ENCODE measurements around the gene MOV10L1.

The MOV10L1 gene

GRCh38 chr22:50170453-50171318 lies 80.9 kb downstream of the MOV10L1 start, which contains the start of gene PANX2:
Gene PANX2, plus strand, starts transcription at chr22:50170731. Its CDS starts 0 bp downstream, at chr22:50170731.
- no peak within 1 kb of the TSS for H3K9ac ChIP-seq (ENCODE audit: low read length)
- no peaks in the 10 kb centered on the region for H3K9me3 ChIP-seq (ENCODE audit: control insufficient read depth, low read length)
- H3K4me3 ChIP-seq (ENCODE audit: low read length), result no peak within 1 kb of the TSS
- DNase-seq (ENCODE audit: low read depth), result peak; percentile 57
- peaks cover 11% of the 10 kb centered on the region for H3K27me3 ChIP-seq (replicated peaks; ENCODE audit: control insufficient read depth, insufficient read depth, low read length)
- H3K4me1 ChIP-seq (ENCODE audit: control insufficient read depth, insufficient read depth, low read length), result no peaks in the 10 kb centered on the region
- no peaks in the 10 kb centered on the region for H3K36me3 ChIP-seq (ENCODE audit: control insufficient read depth, insufficient read depth, low read length, severe bottlenecking)

GRCh38 chr22:50171319-50171964 lies 81.6 kb downstream of the MOV10L1 start:
- Histone ChIP-seq H3K9me3 (ENCODE audit: control insufficient read depth, low read length) (no peaks in the 10 kb centered on the region), H3K9ac (ENCODE audit: low read length) (no peak overlapping the region), H3K4me3 (ENCODE audit: low read length) (no peak overlapping the region), H3K4me1 (ENCODE audit: control insufficient read depth, insufficient read depth, low read length) (no peaks in the 10 kb centered on the region), H3K27me3 (replicated peaks; ENCODE audit: control insufficient read depth, insufficient read depth, low read length) (peaks cover 16% of the 10 kb centered on the region), H3K36me3 (ENCODE audit: control insufficient read depth, insufficient read depth, low read length, severe bottlenecking) (no peaks in the 10 kb centered on the region)
- no peak for DNase-seq (ENCODE audit: low read depth)

- no peak for DNase-seq (ENCODE audit: low read depth)
- no peaks in the 10 kb centered on the region for H3K36me3 ChIP-seq (ENCODE audit: control insufficient read depth, insufficient read depth, low read length, severe bottlenecking)
- H3K9ac ChIP-seq (ENCODE audit: low read length), result no peak overlapping the region
- H3K4me3 ChIP-seq (ENCODE audit: low read length), result no peak overlapping the region
- H3K4me1 ChIP-seq (ENCODE audit: control insufficient read depth, insufficient read depth, low read length), result no peaks in the 10 kb centered on the region
- H3K27me3 ChIP-seq (replicated peaks; ENCODE audit: control insufficient read depth, insufficient read depth, low read length), result peaks cover 16% of the 10 kb centered on the region
- H3K9me3 ChIP-seq (ENCODE audit: control insufficient read depth, low read length), result no peaks in the 10 kb centered on the region
Observed at GRCh38 chr22:50171965-50172421, 82.2 kb downstream of the MOV10L1 start.

- no peak for DNase-seq (ENCODE audit: low read depth)
- H3K27me3 ChIP-seq (replicated peaks; ENCODE audit: control insufficient read depth, insufficient read depth, low read length), result peaks cover 22% of the 10 kb centered on the region
Observed at GRCh38 chr22:50173311-50173982, 83.6 kb downstream of the MOV10L1 start.

DNA sequence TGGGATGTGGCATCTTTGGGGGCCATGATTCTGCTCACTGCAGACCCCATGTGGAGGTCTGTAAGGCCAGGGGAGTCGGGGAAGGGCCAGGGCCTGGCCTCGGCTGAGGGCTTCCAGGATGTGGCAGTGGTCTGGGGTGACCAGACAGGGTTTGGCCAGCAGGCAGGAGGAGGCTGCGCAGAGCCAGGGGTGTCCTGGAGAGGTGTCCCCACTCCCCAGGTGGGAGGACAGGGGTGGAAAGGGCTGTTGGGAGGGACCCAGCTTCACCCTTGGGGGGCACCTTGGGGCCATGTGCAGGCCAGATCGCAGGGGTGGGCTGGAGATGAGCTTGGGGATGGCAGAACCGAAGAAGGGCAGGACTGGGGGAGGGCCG lies 84.2 kb downstream of the MOV10L1 start:
- Histone ChIP-seq H3K4me1 (ENCODE audit: control insufficient read depth, insufficient read depth, low read length) (no peaks in the 10 kb centered on the region), H3K9me3 (ENCODE audit: control insufficient read depth, low read length) (no peaks in the 10 kb centered on the region), H3K4me3 (ENCODE audit: low read length) (no peak overlapping the region), H3K36me3 (ENCODE audit: control insufficient read depth, insufficient read depth, low read length, severe bottlenecking) (no peaks in the 10 kb centered on the region), H3K27me3 (replicated peaks; ENCODE audit: control insufficient read depth, insufficient read depth, low read length) (peaks cover 19% of the 10 kb centered on the region), H3K9ac (ENCODE audit: low read length) (no peak overlapping the region)
- no peak for DNase-seq (ENCODE audit: low read depth)

More at GRCh38 chr22:50173311-50173982, 83.6 kb downstream of the MOV10L1 start:
- Histone ChIP-seq H3K9me3 (ENCODE audit: control insufficient read depth, low read length) (no peaks in the 10 kb centered on the region), H3K36me3 (ENCODE audit: control insufficient read depth, insufficient read depth, low read length, severe bottlenecking) (no peaks in the 10 kb centered on the region), H3K4me3 (ENCODE audit: low read length) (no peak overlapping the region), H3K4me1 (ENCODE audit: control insufficient read depth, insufficient read depth, low read length) (no peaks in the 10 kb centered on the region), H3K9ac (ENCODE audit: low read length) (no peak overlapping the region)

DNA sequence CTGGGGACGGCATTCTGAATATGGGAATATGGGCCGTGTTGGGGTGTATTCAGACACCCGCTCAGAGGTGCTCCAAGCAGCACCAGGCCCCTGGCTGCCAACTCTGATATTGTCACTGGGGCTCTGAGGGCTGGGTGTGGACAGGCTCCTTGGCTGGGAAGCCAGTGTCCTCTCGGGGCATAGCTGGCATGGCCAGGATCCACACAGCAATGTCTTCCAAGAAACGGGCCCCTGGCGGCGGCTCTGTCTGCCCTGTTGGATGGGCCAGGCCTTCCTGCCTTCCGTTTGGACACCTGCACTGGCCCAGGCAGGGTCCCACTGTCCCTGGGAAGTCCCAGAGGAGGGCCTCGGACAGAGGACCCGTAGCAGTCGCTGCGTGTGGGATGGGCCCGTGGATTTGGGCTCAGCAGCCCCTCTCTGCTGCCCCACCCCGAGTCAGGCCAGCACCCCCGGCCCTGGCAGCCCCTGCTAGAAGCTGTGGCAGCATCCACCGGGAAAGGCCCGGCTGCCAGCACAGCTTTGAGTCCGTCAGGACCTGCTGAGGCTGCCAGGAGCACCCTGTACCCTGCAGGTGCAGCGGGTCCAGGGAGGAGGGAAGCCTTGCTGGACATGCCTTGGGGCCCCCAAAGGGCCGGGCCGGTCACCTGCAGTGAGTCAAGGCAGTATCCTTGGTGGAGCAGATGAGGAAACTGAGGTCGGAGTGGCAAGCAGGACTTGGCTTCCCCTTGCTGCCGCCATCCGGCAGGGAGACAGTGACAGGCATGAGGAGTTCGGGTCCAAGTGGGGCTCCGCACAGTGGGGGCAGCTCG lies 84.8 kb downstream of the MOV10L1 start:
- no peak for DNase-seq (ENCODE audit: low read depth)
- Histone ChIP-seq H3K27me3 (replicated peaks; ENCODE audit: control insufficient read depth, insufficient read depth, low read length) (peaks cover 21% of the 10 kb centered on the region), H3K36me3 (ENCODE audit: control insufficient read depth, insufficient read depth, low read length, severe bottlenecking) (no peaks in the 10 kb centered on the region), H3K9ac (ENCODE audit: low read length) (no peak overlapping the region), H3K4me1 (ENCODE audit: control insufficient read depth, insufficient read depth, low read length) (no peaks in the 10 kb centered on the region), H3K4me3 (ENCODE audit: low read length) (no peak overlapping the region), H3K9me3 (ENCODE audit: control insufficient read depth, low read length) (no peaks in the 10 kb centered on the region)

DNA sequence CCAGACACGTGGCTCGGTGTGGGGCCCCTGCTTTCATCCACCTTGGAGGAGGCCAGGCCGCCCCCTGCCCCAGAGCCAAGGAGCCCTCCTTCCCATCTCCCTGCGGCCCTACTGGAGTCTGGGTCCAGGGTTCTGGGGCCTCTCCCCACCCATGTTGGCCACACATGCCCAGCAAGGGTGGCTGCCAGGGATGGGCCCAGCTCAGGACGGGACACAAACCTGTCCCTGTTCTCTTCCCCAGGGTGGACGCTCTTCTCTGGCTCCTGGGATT lies 85.3 kb downstream of the MOV10L1 start:
- DNase-seq (ENCODE audit: low read depth), result no peak
- no peaks in the 10 kb centered on the region for H3K9me3 ChIP-seq (ENCODE audit: control insufficient read depth, low read length)
- H3K9ac ChIP-seq (ENCODE audit: low read length), result no peak overlapping the region
- H3K36me3 ChIP-seq (ENCODE audit: control insufficient read depth, insufficient read depth, low read length, severe bottlenecking), result no peaks in the 10 kb centered on the region
- H3K27me3 ChIP-seq (replicated peaks; ENCODE audit: control insufficient read depth, insufficient read depth, low read length), result peaks cover 25% of the 10 kb centered on the region
- no peak overlapping the region for H3K4me3 ChIP-seq (ENCODE audit: low read length)
- H3K4me1 ChIP-seq (ENCODE audit: control insufficient read depth, insufficient read depth, low read length), result no peaks in the 10 kb centered on the region

- DNase-seq (ENCODE audit: low read depth), result no peak
Observed at GRCh38 chr22:50175921-50176849, 86.4 kb downstream of the MOV10L1 start.

GRCh38 chr22:50176850-50177536 lies 87.2 kb downstream of the MOV10L1 start:
- no peaks in the 10 kb centered on the region for H3K36me3 ChIP-seq (ENCODE audit: control insufficient read depth, insufficient read depth, low read length, severe bottlenecking)

More at GRCh38 chr22:50175921-50176849, 86.4 kb downstream of the MOV10L1 start:
- H3K27me3 ChIP-seq (replicated peaks; ENCODE audit: control insufficient read depth, insufficient read depth, low read length), result peaks cover 25% of the 10 kb centered on the region
- no peak overlapping the region for H3K4me3 ChIP-seq (ENCODE audit: low read length)
- H3K36me3 ChIP-seq (ENCODE audit: control insufficient read depth, insufficient read depth, low read length, severe bottlenecking), result no peaks in the 10 kb centered on the region
- H3K9ac ChIP-seq (ENCODE audit: low read length), result no peak overlapping the region
- no peaks in the 10 kb centered on the region for H3K9me3 ChIP-seq (ENCODE audit: control insufficient read depth, low read length)
- no peaks in the 10 kb centered on the region for H3K4me1 ChIP-seq (ENCODE audit: control insufficient read depth, insufficient read depth, low read length)

More at GRCh38 chr22:50176850-50177536, 87.2 kb downstream of the MOV10L1 start:
- Histone ChIP-seq H3K9me3 (ENCODE audit: control insufficient read depth, low read length) (no peaks in the 10 kb centered on the region), H3K27me3 (replicated peaks; ENCODE audit: control insufficient read depth, insufficient read depth, low read length) (peaks cover 25% of the 10 kb centered on the region), H3K4me3 (ENCODE audit: low read length) (no peak overlapping the region), H3K4me1 (ENCODE audit: control insufficient read depth, insufficient read depth, low read length) (no peaks in the 10 kb centered on the region), H3K9ac (ENCODE audit: low read length) (no peak overlapping the region)
- no peak for DNase-seq (ENCODE audit: low read depth)

Measured in adipocyte (in vitro differentiated cells).